Skeletal muscle satellite cell (primary cell): ENCODE measurements around the gene SLC9A7.

ENCODE experiments used
- H3K27me3 ChIP-seq: 2 replicates; pipeline ENCODE4 v1.7.0; 2013; ENCODE audit warnings: low read length; ENCODE audit not compliant: control insufficient read depth, insufficient read depth
- H3K36me3 ChIP-seq: 2 replicates; pipeline ENCODE4 v1.7.0; 2013; ENCODE audit warnings: mild to moderate bottlenecking, control low read depth, low read length; ENCODE audit not compliant: insufficient read depth
- H3K4me1 ChIP-seq: 2 replicates; pipeline ENCODE4 v1.7.0; 2013; ENCODE audit warnings: low read length; ENCODE audit not compliant: control insufficient read depth, insufficient read depth
- H3K4me2 ChIP-seq: 2 replicates; pipeline ENCODE4 v1.7.0; 2013; ENCODE audit warnings: mild to moderate bottlenecking, low read length
- H3K4me3 ChIP-seq: 2 replicates; pipeline ENCODE4 v1.7.0; 2013; ENCODE audit warnings: low read length
- H3K9ac ChIP-seq: 2 replicates; pipeline ENCODE4 v1.7.0; 2013; ENCODE audit warnings: mild to moderate bottlenecking, low read depth, low read length, moderate library complexity
- H3K9me3 ChIP-seq: replicated peaks from 2 replicates; pipeline ENCODE4 v1.7.0; 2013; ENCODE audit warnings: mild to moderate bottlenecking, control low read depth, low read length

Gene SLC9A7

DNA sequence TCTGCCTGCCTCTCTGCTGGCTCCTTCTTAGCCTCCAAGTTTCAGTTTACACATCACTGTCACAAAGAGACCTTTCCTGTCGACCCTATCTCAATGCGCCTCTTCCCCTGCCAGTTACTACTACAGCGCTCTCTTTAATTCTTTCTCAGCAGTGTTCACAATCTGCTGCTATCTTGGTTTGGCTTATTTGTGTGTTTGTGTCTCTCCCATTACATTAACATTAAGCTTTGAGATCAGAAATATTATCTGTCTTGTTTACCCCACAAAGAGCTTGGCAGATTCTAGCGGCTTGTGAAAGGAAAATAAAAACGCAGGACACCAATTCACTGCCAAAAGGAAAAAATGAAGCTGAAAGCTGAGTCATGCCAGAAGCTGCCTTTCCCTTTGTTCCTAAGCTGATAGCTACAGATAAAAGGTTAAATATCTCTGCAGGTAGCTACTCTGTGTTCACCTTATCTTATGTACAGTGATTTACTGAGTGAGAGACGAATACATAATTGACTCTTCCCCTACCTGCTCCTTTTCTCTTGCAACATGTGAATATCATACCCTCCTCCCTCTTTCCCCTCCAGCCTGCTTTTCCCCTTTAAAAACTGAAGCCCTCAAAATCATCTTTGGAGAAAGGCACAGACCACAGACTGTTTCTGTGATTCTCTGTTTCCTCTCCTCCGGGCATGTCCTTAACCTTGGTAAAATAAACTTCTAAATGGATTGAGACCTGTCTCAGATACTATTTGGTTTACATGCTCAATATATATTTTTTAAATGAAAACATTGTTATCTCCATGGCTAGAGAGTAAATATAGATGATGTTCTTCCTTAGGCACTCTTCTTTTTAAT lies 19.3 kb upstream of the SLC9A7 start:
- Histone ChIP-seq H3K4me1 (peaks cover 12% of the 10 kb centered on the region), H3K36me3 (no peaks in the 10 kb centered on the region), H3K27me3 (no peaks in the 10 kb centered on the region), H3K9ac (peak overlapping the region; percentile 57), H3K4me2 (peak overlapping the region; percentile 48), H3K4me3 (no peak overlapping the region), H3K9me3 (no peaks in the 10 kb centered on the region)

DNA sequence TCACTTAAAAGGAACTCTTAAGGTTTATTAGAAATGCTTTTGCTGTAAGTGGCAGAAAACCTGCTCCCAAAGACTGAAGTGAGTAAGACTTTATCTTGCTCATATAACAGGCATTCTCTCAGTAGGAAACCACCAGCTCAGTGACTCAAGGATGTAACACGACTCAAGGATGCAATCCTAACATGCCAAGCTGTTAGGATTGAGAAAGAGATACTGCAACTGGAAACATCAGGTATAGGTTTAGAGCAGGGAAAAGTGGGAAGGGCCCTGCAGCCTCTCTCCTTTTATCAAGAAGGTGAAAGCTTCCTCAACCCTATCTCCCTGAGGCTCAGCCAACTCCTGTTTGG lies 11.9 kb upstream of the SLC9A7 start:
- Histone ChIP-seq H3K9ac (peak overlapping the region; percentile 68), H3K4me3 (peak overlapping the region; percentile 46)

DNA sequence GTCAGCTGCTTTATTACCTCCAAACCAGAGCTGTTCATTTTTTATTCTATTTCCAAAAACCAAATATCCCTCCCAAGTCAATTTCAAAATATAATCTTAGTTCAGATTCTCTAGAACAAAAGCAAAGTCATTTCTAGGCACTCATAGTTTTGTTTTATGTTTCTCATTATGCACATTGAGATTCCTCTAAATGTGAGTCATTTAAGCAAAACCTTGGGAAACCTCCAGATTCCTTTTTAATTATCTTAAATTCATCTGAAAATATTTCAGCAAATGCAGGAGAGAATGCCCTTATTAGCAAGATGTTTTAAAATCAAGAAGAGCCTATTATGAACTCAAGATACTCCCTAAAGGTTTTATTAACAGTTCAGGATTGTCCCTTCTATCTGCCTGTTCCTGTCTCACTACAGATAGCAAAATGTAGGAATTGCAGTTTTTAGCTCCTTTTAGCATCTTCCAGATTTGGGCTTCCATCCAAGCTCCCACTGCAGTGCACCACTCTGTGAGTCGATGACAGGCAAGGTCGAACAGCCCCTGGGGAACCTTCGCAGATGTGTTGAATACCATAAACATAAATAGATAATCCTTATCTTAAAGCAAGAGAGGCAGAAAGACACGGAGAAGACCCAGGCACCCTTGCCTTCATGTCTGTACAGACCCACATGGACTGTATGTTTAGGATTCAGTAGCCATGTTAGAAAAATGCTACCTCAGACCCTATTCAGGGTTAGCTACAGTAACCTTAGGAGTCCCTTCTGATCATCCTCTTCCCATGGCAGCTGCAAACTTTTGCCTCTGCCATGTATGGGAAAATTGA lies 11.3 kb upstream of the SLC9A7 start:
- Histone ChIP-seq H3K4me1 (peaks cover 16% of the 10 kb centered on the region), H3K36me3 (no peaks in the 10 kb centered on the region), H3K9me3 (no peaks in the 10 kb centered on the region), H3K9ac (peak overlapping the region; percentile 68), H3K4me2 (peak overlapping the region; percentile 75), H3K4me3 (peak overlapping the region; percentile 46), H3K27me3 (no peaks in the 10 kb centered on the region)

More for the DNA sequence above, 11.9 kb upstream of the SLC9A7 start:
- peak overlapping the region; percentile 75 for H3K4me2 ChIP-seq
- no peaks in the 10 kb centered on the region for H3K36me3 ChIP-seq
- H3K27me3 ChIP-seq, result no peaks in the 10 kb centered on the region
- H3K4me1 ChIP-seq, result peaks cover 16% of the 10 kb centered on the region
- H3K9me3 ChIP-seq, result no peaks in the 10 kb centered on the region

DNA sequence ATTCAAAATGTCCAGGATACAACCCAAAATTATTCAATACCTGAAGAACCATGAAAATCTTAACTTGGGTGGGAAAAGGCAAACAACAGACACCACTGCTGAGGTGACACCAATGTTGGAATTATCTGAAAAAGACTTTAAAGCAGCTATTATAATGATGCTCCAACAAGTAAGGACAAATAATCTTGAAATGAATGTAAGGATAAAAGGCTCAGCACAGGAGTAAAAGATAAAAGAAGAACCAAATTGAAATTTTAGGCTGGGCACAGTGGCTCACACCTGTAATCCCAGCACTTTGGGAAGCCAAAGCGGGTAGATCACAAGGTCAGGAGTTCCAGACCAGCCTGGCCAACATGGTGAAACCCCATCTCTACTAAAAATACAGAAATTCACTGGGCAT lies 4.0 kb upstream of the SLC9A7 start:
- no peak overlapping the region for H3K4me3 ChIP-seq
- peaks cover 8% of the 10 kb centered on the region for H3K4me1 ChIP-seq
- no peak overlapping the region for H3K9ac ChIP-seq
- H3K27me3 ChIP-seq, result no peaks in the 10 kb centered on the region
- no peaks in the 10 kb centered on the region for H3K36me3 ChIP-seq
- H3K9me3 ChIP-seq, result no peaks in the 10 kb centered on the region
- no peak overlapping the region for H3K4me2 ChIP-seq

DNA sequence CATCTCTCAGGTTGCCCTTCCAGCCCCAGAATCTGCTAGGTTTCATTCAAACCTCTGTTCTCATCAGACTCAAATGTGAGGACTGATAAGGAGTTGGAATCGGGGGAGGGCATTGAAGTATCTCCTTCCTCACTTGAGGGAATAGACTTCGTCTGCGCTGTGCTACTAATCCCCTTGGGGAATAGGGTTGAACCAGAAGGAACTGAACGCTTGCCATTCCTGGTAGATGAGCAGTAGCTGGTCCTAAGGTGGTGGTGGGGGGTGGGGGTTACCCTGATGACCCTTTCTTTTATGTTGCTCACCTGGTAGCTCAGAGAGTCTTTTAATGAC lies 692 bp upstream of the SLC9A7 start:
- Histone ChIP-seq H3K9ac (peak overlapping the region; percentile 48), H3K36me3 (no peaks in the 10 kb centered on the region), H3K4me1 (peaks cover 8% of the 10 kb centered on the region), H3K9me3 (no peaks in the 10 kb centered on the region), H3K4me3 (peak overlapping the region; percentile 78), H3K4me2 (peak overlapping the region; percentile 86), H3K27me3 (no peaks in the 10 kb centered on the region)

DNA sequence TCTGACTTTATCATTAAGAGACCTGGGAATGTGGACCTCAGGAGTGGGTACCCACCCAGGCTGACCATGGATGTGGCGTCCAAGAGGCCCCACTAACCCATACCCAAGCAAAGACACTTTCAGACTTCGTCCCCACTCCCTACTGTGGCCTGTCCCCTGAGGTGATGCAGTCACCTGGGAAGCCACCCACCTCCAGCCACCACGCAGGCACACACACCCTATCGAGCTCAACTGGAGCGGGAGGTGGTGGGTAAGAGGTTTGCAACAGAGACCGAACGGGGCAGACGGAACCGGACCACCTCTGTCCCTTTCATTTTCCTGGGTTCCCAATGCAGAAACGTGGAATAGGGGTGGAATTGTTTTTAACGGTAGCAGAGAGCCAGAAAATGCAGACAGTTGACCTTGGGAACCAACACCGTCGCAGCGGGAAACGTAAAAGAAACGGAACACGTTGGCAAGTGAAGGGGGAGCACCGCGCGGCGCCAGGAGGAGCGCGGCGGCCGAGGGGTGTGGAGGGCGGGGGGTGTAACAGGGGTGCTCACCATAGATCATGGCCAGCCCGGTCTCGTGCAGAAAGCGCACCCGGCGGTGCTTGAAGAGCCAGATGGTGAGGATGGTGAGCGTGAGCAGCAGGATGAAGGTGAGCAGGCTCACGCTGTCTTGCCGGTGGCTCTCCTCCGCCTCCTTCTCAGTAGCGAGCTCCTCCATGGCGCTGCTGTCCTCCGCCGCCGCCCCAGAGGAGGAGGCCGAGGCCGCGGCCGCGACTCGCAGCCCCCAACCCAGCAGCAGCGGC lies 559 bp downstream of the SLC9A7 start:
- H3K27me3 ChIP-seq, result no peaks in the 10 kb centered on the region
- H3K4me2 ChIP-seq, result peak overlapping the region; percentile 86
- H3K36me3 ChIP-seq, result no peaks in the 10 kb centered on the region
- peaks cover 8% of the 10 kb centered on the region for H3K4me1 ChIP-seq
- H3K9ac ChIP-seq, result peak overlapping the region; percentile 67
- no peaks in the 10 kb centered on the region for H3K9me3 ChIP-seq
- peak overlapping the region; percentile 78 for H3K4me3 ChIP-seq

DNA sequence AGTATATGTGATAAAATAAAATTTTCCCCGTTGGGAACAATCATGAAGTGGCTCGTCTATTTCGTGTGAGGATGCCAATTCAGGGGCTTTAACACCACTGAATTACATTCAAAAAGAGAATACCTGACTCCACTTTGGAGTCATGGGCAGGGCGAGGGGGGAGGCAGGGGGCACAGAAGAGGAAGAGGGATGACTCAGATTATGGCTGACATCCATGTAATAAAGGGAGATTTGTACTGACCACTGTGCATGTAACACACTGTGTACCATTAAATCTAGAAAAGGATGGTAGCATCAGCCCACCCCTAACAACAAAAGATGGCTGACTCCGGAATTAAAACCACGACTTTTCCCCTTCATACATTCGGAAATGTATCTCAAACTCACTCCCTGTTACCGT lies 1.3 kb downstream of the SLC9A7 start:
- H3K9ac ChIP-seq, result peak overlapping the region; percentile 67
- H3K4me1 ChIP-seq, result peaks cover 8% of the 10 kb centered on the region
- peak overlapping the region; percentile 78 for H3K4me3 ChIP-seq
- H3K27me3 ChIP-seq, result no peaks in the 10 kb centered on the region
- peak overlapping the region; percentile 86 for H3K4me2 ChIP-seq
- H3K36me3 ChIP-seq, result no peaks in the 10 kb centered on the region
- no peaks in the 10 kb centered on the region for H3K9me3 ChIP-seq

DNA sequence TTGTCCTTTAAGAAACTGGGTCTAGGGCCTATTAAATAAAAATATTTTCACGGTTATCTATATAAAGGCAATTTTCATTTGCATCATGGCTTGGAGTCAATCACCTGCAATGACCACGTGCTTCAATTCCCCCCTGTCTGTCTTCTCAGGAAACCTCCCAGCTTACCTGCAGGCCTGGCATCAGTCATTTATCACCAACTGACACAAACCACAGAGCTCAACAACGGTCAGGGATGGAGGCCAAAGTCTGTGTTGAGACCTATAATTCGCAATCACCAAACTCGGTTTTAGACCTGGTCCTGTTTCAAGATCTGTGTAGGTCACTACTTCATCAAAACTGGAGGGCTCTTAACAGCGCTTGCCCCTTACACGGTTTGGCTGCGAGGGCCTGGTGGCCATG lies 1.9 kb downstream of the SLC9A7 start:
- Histone ChIP-seq H3K4me3 (peak overlapping the region; percentile 78), H3K4me1 (peaks cover 8% of the 10 kb centered on the region), H3K9me3 (no peaks in the 10 kb centered on the region), H3K4me2 (peak overlapping the region; percentile 86), H3K36me3 (no peaks in the 10 kb centered on the region), H3K9ac (no peak overlapping the region), H3K27me3 (no peaks in the 10 kb centered on the region)

DNA sequence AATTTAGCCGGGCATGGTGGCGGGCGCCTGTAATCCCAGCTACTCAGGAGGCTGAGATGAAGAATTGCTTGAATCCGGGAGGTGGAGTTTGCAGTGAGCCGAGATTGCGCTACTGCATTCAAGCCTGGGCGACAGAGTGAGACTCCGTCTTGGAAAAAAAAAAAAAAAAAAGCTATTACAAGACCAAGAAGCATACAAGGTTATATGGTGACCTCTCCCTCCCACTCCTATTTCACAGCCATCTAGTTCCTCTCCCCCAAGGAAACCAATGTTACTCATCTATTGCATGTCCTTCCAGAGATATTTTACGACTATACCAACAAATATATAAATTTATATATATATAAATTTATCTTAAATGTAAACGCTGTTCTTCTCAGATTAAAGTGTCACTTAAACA lies 3.2 kb downstream of the SLC9A7 start:
- no peak overlapping the region for H3K4me2 ChIP-seq
- no peaks in the 10 kb centered on the region for H3K9me3 ChIP-seq
- H3K9ac ChIP-seq, result no peak overlapping the region
- peaks cover 8% of the 10 kb centered on the region for H3K4me1 ChIP-seq
- peaks cover 3% of the 10 kb centered on the region for H3K27me3 ChIP-seq
- H3K36me3 ChIP-seq, result no peaks in the 10 kb centered on the region
- no peak overlapping the region for H3K4me3 ChIP-seq

DNA sequence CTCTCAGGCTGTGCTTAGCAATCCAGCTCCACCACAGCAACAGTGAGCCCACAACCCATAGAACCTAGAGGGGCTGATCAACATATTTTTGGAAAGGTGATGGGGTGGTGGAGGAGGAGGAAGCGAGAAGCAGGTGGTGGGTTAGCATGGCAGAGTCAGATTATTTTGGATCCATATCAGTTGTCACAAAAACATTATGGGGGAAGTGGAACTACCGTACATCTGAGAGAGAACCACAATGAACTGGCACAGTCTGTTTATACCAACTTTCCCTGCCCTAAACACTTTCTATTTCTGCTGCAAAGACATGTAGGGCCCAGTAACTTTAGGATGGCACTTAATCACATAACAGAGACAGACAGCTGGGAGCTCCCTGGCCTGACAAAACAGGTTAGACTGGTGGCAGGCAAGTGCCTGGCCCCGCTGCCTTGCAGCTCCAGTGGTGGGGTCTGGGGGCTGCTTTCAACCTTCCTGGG lies 4.3 kb downstream of the SLC9A7 start:
- no peak overlapping the region for H3K4me2 ChIP-seq
- peaks cover 3% of the 10 kb centered on the region for H3K4me1 ChIP-seq
- H3K9me3 ChIP-seq, result no peaks in the 10 kb centered on the region
- peaks cover 3% of the 10 kb centered on the region for H3K27me3 ChIP-seq
- no peak overlapping the region for H3K4me3 ChIP-seq
- no peaks in the 10 kb centered on the region for H3K36me3 ChIP-seq
- no peak overlapping the region for H3K9ac ChIP-seq

DNA sequence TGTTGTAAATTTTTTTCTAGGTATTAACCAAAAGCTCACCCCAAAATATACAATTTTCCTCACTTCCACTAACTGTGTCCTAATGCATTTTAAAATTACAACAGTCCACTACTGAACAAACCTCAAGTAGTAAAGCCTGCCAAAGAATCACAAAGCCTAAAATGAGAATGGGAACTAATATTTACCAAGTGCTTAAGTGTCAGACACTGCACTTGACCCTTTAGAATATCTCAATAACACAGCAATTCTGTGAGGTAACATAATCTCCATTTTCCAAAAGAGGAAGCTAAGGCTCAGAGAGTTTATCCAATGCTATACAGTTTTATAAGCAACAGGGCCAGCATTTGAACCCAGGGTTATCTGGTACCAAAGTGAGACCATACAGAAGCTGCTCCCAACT lies 4.9 kb downstream of the SLC9A7 start:
- H3K4me3 ChIP-seq, result no peak overlapping the region
- H3K4me1 ChIP-seq, result no peaks in the 10 kb centered on the region
- no peaks in the 10 kb centered on the region for H3K36me3 ChIP-seq
- no peak overlapping the region for H3K9ac ChIP-seq
- no peaks in the 10 kb centered on the region for H3K9me3 ChIP-seq
- no peak overlapping the region for H3K4me2 ChIP-seq
- H3K27me3 ChIP-seq, result peaks cover 3% of the 10 kb centered on the region
